GM19238 (cell line): ENCODE data around the gene RGL4.

ENCODE experiments used
- DNase-seq: peaks from one replicate; pipeline ENCODE4 v3.0.0; 2011; ENCODE audit warnings: low spot score; ENCODE audit not compliant: insufficient read length

The RGL4 gene

GRCh38 chr22:23677701-23677995 lies 13.2 kb upstream of the RGL4 start:
- DNase-seq: no peak

GRCh38 chr22:23678133-23678532 lies 12.7 kb upstream of the RGL4 start:
- DNase-seq: no peak

- no peak for DNase-seq
Measured at GRCh38 chr22:23681026-23681809, 9.6 kb upstream of the RGL4 start.

- DNase-seq: no peak
Measured at GRCh38 chr22:23682077-23682476, 8.7 kb upstream of the RGL4 start.

GRCh38 chr22:23682827-23683355 lies 7.9 kb upstream of the RGL4 start:
- DNase-seq: no peak

GRCh38 chr22:23683545-23683944 lies 7.3 kb upstream of the RGL4 start:
- no peak for DNase-seq

GRCh38 chr22:23684026-23684425 lies 6.8 kb upstream of the RGL4 start:
- DNase-seq: no peak

GRCh38 chr22:23684561-23685031 lies 6.2 kb upstream of the RGL4 start:
- no peak for DNase-seq

GRCh38 chr22:23685205-23685784 lies 5.5 kb upstream of the RGL4 start:
- no peak for DNase-seq

- DNase-seq: no peak
Measured at GRCh38 chr22:23686416-23687024, 4.3 kb upstream of the RGL4 start.

GRCh38 chr22:23688121-23688520 lies 2.7 kb upstream of the RGL4 start:
- no peak for DNase-seq

- no peak for DNase-seq
Measured at GRCh38 chr22:23688571-23688970, 2.2 kb upstream of the RGL4 start.

GRCh38 chr22:23689414-23689813 lies 1.4 kb upstream of the RGL4 start:
- DNase-seq: no peak

- no peak for DNase-seq
Measured at GRCh38 chr22:23691748-23692423, 1.1 kb downstream of the RGL4 start.

- DNase-seq: no peak
Measured at GRCh38 chr22:23692598-23693291, 1.9 kb downstream of the RGL4 start.

- DNase-seq: no peak
Measured at GRCh38 chr22:23693979-23694680, 3.3 kb downstream of the RGL4 start.

GRCh38 chr22:23695141-23695540 lies 4.3 kb downstream of the RGL4 start:
- no peak for DNase-seq

- no peak for DNase-seq
Measured at GRCh38 chr22:23695571-23696325, 4.9 kb downstream of the RGL4 start.

- DNase-seq: peak; percentile 74
Measured at GRCh38 chr22:23696326-23696851, 5.6 kb downstream of the RGL4 start.
